ENCODE results near the gene LAMB4. TPM values are rescaled to one million over a fixed set of nuclear protein-coding genes. Genes with fewer than 3 reads are reported as not detected.
A peak's percentile ranks its signal among the peaks of the same experiment; 100 is the strongest.

LAMB4 gene
- total and polyA plus RNA-seq, 2 of the 4 experiments (the other 2 are of a cell fraction) = 0.12 to 0.18 TPM

- no peak overlapping the region for H3K4me3 ChIP-seq (ENCODE audit: insufficient read depth, low read depth, low read length)
- H2AFZ ChIP-seq (replicated peaks; ENCODE audit: low read length, poor library complexity) = peak overlapping the region; percentile 25
- no peak overlapping the region for H2BK120ac ChIP-seq (ENCODE audit: low read depth, low read length)
- H3K4me1 ChIP-seq (ENCODE audit: control insufficient read depth, insufficient read depth, low read length) = no peaks in the 10 kb centered on the region; the same call in 1 of the 2 replicates
- H2AK9ac ChIP-seq (replicated peaks; ENCODE audit: low read depth, low read length, poor library complexity) = no peak overlapping the region
- no peak overlapping the region for H4K8ac ChIP-seq (ENCODE audit: low read depth in 2 of 2, low read length in 2 of 2)
- no peaks in the 10 kb centered on the region for H3K9me3 ChIP-seq (ENCODE audit: control insufficient read depth, insufficient read depth, low read length)
- no peak overlapping the region for H2BK20ac ChIP-seq (ENCODE audit: low read depth, low read length)
- H2BK15ac ChIP-seq (ENCODE audit: low read depth, low read length) = no peak overlapping the region
- CTCF ChIA-PET = no interaction called here
- DNase-seq (no peak), ATAC-seq (ENCODE audit: low read depth) (no peak)
- no peak overlapping the region for H3K9ac ChIP-seq (ENCODE audit: low read depth, low read length)
- no peaks in the 10 kb centered on the region for H3K79me1 ChIP-seq (ENCODE audit: low read depth in 1 of 2, low read length in 2 of 2)
- TF ChIP-seq RFX5 (IDR thresholded peaks at IDR 0.05; ENCODE audit: low read depth, low read length) = no peak
- TF ChIP-seq FOS (IDR thresholded peaks at IDR 0.05; ENCODE audit: low read depth, low read length) = no peak
- no peak for TF ChIP-seq MAFK (IDR thresholded peaks at IDR 0.05; ENCODE audit: low read depth, low read length)
- no peak for TF ChIP-seq CTCF (conservative IDR thresholded peaks at IDR 0.05; ENCODE audit: low read depth, low read length)
- TF ChIP-seq ELK1 (IDR thresholded peaks at IDR 0.05; ENCODE audit: borderline replicate concordance, low read depth, low read length) = no peak
- TF ChIP-seq BHLHE40 (IDR thresholded peaks at IDR 0.05; ENCODE audit: low read depth, low read length) = no peak
- no peak for TF ChIP-seq CHD1 (IDR thresholded peaks at IDR 0.05; ENCODE audit: low read depth, low read length)
- no peak for TF ChIP-seq RAD21 (IDR thresholded peaks at IDR 0.05; ENCODE audit: low read length)
- TF ChIP-seq NFE2L2 (IDR thresholded peaks at IDR 0.05; ENCODE audit: low read depth, low read length) = no peak
- no peak for TF ChIP-seq CEBPB (IDR thresholded peaks at IDR 0.05; ENCODE audit: low read depth, low read length)
- no peak for TF ChIP-seq RCOR1 (IDR thresholded peaks at IDR 0.05; ENCODE audit: insufficient replicate concordance, low read length)
- no peak for TF ChIP-seq MXI1 (IDR thresholded peaks at IDR 0.05; ENCODE audit: borderline replicate concordance, low read depth, low read length)
- no peak for TF ChIP-seq POLR2A (IDR thresholded peaks at IDR 0.05; ENCODE audit: low read depth, low read length)
- TF ChIP-seq SMC3 (IDR thresholded peaks at IDR 0.05; ENCODE audit: low read depth, low read length) = no peak
- no peak for TF ChIP-seq USF2 (IDR thresholded peaks at IDR 0.05; ENCODE audit: low read depth, low read length)
- no peak for TF ChIP-seq MAZ (IDR thresholded peaks at IDR 0.05; ENCODE audit: borderline replicate concordance, low read depth, low read length)
- H3K56ac ChIP-seq (ENCODE audit: extremely low read depth, insufficient read depth, low read length) = no peak overlapping the region
- H3K27ac ChIP-seq (ENCODE audit: insufficient read depth, low read length) = no peak overlapping the region
- H3K9me1 ChIP-seq (ENCODE audit: insufficient read depth, low read length) = no peaks in the 10 kb centered on the region
- BruUV-seq (replicated peaks) = no TSS peak
- in situ Hi-C loops (cut with MboI; ENCODE audit: low sequenced_read_pairs) = no loop called here
- no peaks in the 10 kb centered on the region for H3K36me3 ChIP-seq (ENCODE audit: control insufficient read depth, insufficient read depth, low read length)
- no peak overlapping the region for H3K23ac ChIP-seq (ENCODE audit: low read depth, low read length)
- H4K20me1 ChIP-seq (ENCODE audit: insufficient read depth, low read length) = no peaks in the 10 kb centered on the region
- H4K5ac ChIP-seq (ENCODE audit: low read depth, low read length) = no peak overlapping the region
- no peak overlapping the region for H3K4ac ChIP-seq (ENCODE audit: low read depth, low read length)
- WGBS, 2 experiments (ENCODE audit: extremely low coverage in 2 of 2, insufficient read length in 1 of 2) = 94% methylated on average over 2 of the region's 5 CpGs; no CpG with 5 or more reads in 1 of the 2 experiments
- no peak overlapping the region for H3K14ac ChIP-seq (replicated peaks; ENCODE audit: low read depth, low read length)
- H3K18ac ChIP-seq (ENCODE audit: low read depth, low read length) = no peak overlapping the region
- dilution Hi-C loops (cut with HindIII; ENCODE audit: low sequenced_read_pairs, unreplicated experiment) = no loop called here
- H3K4me2 ChIP-seq (ENCODE audit: low read depth, low read length) = no peak overlapping the region
- intact Hi-C loops (cut with micrococcal nuclease) = no loop called here
- POLR2A ChIA-PET (ENCODE audit: unreplicated experiment) = no interaction called here
- H4K91ac ChIP-seq (ENCODE audit: insufficient read depth, low read depth, low read length) = no peak overlapping the region
- H2BK5ac ChIP-seq (ENCODE audit: low read depth, low read length, poor library complexity, severe bottlenecking) = no peak overlapping the region
- H2AK5ac ChIP-seq (ENCODE audit: low read depth, low read length) = no peak overlapping the region
- no peaks in the 10 kb centered on the region; the same call in 1 of the 2 replicates for H3K27me3 ChIP-seq (ENCODE audit: control insufficient read depth, insufficient read depth, low read length)
These were observed 36.5 kb upstream of the LAMB4 start for GRCh38 chr7:108166687-108167086.
